ENCODE results near the gene SARS1. TPM values are rescaled to one million over a fixed set of nuclear protein-coding genes. Genes with fewer than 3 reads are reported as not detected.

Gene SARS1
- total RNA-seq, 1 donor from 2014 or later: 154 TPM

- peak; percentile 79 for ATAC-seq
These were observed 50.1 kb downstream of the SARS1 start for GRCh38 chr1:109263597-109264378.

- ATAC-seq: no peak
These were observed 50.6 kb downstream of the SARS1 start for GRCh38 chr1:109264379-109264755.

- no peak for ATAC-seq
These were observed 51.3 kb downstream of the SARS1 start for GRCh38 chr1:109265016-109265415.

- no peak for ATAC-seq
These were observed 52.1 kb downstream of the SARS1 start for GRCh38 chr1:109265741-109266330.

GRCh38 chr1:109266965-109267364 is 53.2 kb downstream of the SARS1 start:
- ATAC-seq: peak; percentile 54

- peak; percentile 11 for ATAC-seq
These were observed 54.1 kb downstream of the SARS1 start for GRCh38 chr1:109267743-109268300.

- no peak for ATAC-seq
These were observed 54.9 kb downstream of the SARS1 start for GRCh38 chr1:109268431-109269211.

GRCh38 chr1:109269212-109269980 is 55.7 kb downstream of the SARS1 start:
- no peak for ATAC-seq

- ATAC-seq: no peak
These were observed 56.4 kb downstream of the SARS1 start for GRCh38 chr1:109269981-109270622.

- ATAC-seq: no peak
These were observed 57.1 kb downstream of the SARS1 start for GRCh38 chr1:109270623-109271317.

- no peak for ATAC-seq
These were observed 57.7 kb downstream of the SARS1 start for GRCh38 chr1:109271458-109271857.

- no peak for ATAC-seq
These were observed 58.5 kb downstream of the SARS1 start for GRCh38 chr1:109272021-109272799.

- ATAC-seq: peak; percentile 8
These were observed 59.3 kb downstream of the SARS1 start for GRCh38 chr1:109272831-109273547.

- peak; percentile 14 for ATAC-seq
These were observed 60.0 kb downstream of the SARS1 start for GRCh38 chr1:109273570-109274288.

- peak; percentile 84 for ATAC-seq
These were observed 61.1 kb downstream of the SARS1 start for GRCh38 chr1:109274533-109275476.

GRCh38 chr1:109275706-109276345 is 62.1 kb downstream of the SARS1 start:
- ATAC-seq: no peak

Data from esophagus mucosa (tissue), 1 donor.